Tibial nerve (tissue), 3 donors: Measurements from ENCODE around the gene CSNK1D.

Experiments
- POLR2A ChIP-seq, 2 donors: fragments of 450-650 bp; IDR thresholded peaks; one replicate each; pipeline ENCODE4 v1.6.1; 2017; ENCODE audit warnings: antibody characterized with exemption in 2 of 2, mild to moderate bottlenecking in 2 of 2, moderate library complexity in 2 of 2
- TF ChIP-seq, protein P1 (sequence below), 5 experiments: fragments of 200-600 bp in 3 of 5; fragments of 450-650 bp in 2 of 5; sonication (generic) in 3 of 5; IDR thresholded peaks; one replicate each; pipeline ENCODE4 v1.5.1; 2016 to 2019; ENCODE audit warnings: antibody characterized with exemption in 5 of 5, mild to moderate bottlenecking in 3 of 5, moderate library complexity in 2 of 5

DNA sequence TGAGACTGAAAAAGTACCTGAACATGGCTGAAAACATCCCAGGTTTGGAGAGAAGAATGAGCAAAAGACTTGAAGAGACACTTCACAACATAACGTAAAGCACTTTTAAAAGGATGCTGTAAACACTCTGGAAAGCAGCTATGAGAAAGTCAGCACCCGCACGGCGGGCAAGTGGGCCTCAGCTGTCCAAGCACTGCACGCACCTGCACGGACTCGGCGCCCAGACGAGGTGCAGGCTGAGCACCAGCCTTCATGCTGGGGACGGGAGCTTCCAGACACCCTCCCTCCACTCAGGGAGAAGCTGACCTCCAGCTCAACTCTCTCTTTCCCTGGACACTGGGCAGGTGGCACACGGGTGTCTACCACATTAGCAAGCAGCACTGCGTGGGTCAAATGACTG, 74.0 kb downstream of the CSNK1D start:
- TF ChIP-seq, protein P1, sequence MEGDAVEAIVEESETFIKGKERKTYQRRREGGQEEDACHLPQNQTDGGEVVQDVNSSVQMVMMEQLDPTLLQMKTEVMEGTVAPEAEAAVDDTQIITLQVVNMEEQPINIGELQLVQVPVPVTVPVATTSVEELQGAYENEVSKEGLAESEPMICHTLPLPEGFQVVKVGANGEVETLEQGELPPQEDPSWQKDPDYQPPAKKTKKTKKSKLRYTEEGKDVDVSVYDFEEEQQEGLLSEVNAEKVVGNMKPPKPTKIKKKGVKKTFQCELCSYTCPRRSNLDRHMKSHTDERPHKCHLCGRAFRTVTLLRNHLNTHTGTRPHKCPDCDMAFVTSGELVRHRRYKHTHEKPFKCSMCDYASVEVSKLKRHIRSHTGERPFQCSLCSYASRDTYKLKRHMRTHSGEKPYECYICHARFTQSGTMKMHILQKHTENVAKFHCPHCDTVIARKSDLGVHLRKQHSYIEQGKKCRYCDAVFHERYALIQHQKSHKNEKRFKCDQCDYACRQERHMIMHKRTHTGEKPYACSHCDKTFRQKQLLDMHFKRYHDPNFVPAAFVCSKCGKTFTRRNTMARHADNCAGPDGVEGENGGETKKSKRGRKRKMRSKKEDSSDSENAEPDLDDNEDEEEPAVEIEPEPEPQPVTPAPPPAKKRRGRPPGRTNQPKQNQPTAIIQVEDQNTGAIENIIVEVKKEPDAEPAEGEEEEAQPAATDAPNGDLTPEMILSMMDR (IDR thresholded peaks at IDR 0.05), result no peak
- no peak for TF ChIP-seq POLR2A (IDR thresholded peaks at IDR 0.05)
